NCI-H146 treated with DMSO at 0.1 percent for 48 hours (cell line): ENCODE results near the gene SHROOM3.

Experiments
- DNase-seq: peaks from one replicate; lab custom pipeline; 2025; ENCODE audit not compliant: unreplicated experiment; lab: John Stamatoyannopoulos, UW

Gene SHROOM3

GRCh38 chr4:76764251-76764650 lies 329.2 kb downstream of the SHROOM3 start:
- DNase-seq = no peak

- no peak for DNase-seq
Measured at GRCh38 chr4:76765473-76766183, 330.6 kb downstream of the SHROOM3 start.

- DNase-seq = no peak
Measured at GRCh38 chr4:76767983-76768382, 333.0 kb downstream of the SHROOM3 start.

GRCh38 chr4:76772498-76773106 lies 337.6 kb downstream of the SHROOM3 start:
- no peak for DNase-seq

GRCh38 chr4:76773766-76774165 lies 338.7 kb downstream of the SHROOM3 start:
- DNase-seq = no peak

GRCh38 chr4:76779740-76780459 lies 344.9 kb downstream of the SHROOM3 start:
- DNase-seq = no peak

GRCh38 chr4:76780781-76781697 lies 346.0 kb downstream of the SHROOM3 start:
- no peak for DNase-seq

GRCh38 chr4:76781698-76782595 lies 346.9 kb downstream of the SHROOM3 start:
- DNase-seq = no peak

GRCh38 chr4:76782837-76783236 lies 347.8 kb downstream of the SHROOM3 start:
- no peak for DNase-seq

GRCh38 chr4:76783836-76784235 lies 348.8 kb downstream of the SHROOM3 start:
- no peak for DNase-seq

GRCh38 chr4:76784237-76784636 lies 349.2 kb downstream of the SHROOM3 start:
- no peak for DNase-seq

GRCh38 chr4:76787898-76788297 lies 352.9 kb downstream of the SHROOM3 start:
- no peak for DNase-seq

- DNase-seq = no peak
Measured at GRCh38 chr4:76790377-76790776, 355.3 kb downstream of the SHROOM3 start.

GRCh38 chr4:76791479-76791878 lies 356.4 kb downstream of the SHROOM3 start:
- no peak for DNase-seq

GRCh38 chr4:76792418-76792817 lies 357.4 kb downstream of the SHROOM3 start:
- DNase-seq = no peak

- DNase-seq = no peak
Measured at GRCh38 chr4:76795243-76795642, 360.2 kb downstream of the SHROOM3 start.

GRCh38 chr4:76799140-76799539 lies 364.1 kb downstream of the SHROOM3 start:
- DNase-seq = no peak

- no peak for DNase-seq
Measured at GRCh38 chr4:76799718-76800117, 364.7 kb downstream of the SHROOM3 start.

GRCh38 chr4:76800902-76801301 lies 365.9 kb downstream of the SHROOM3 start:
- DNase-seq = no peak

GRCh38 chr4:76801621-76802235 lies 366.7 kb downstream of the SHROOM3 start:
- DNase-seq = no peak
